Spleen (tissue), 11 donors: ENCODE results near the gene RNF44. TPM values are rescaled to one million over a fixed set of nuclear protein-coding genes. Genes with fewer than 3 reads are reported as not detected.

Experiments
- DNase-seq: peaks from one replicate; pipeline ENCODE4 v3.0.0-alpha.2; 2020
- H3K27ac ChIP-seq, 8 donors: fragments of 200-600 bp; sonication (generic) in 7 of 8; 1 replicate in 4 of 8; 2 replicates in 4 of 8; pipeline versions ENCODE4 v1.5.0 to v1.8.0; 2016 to 2021; ENCODE audit warnings: inconsistent platforms in 4 of 8, mild to moderate bottlenecking in 4 of 8, moderate library complexity in 1 of 8
- H3K27me3 ChIP-seq, 7 donors: fragments of 200-600 bp; sonication (generic) in 6 of 7; replicated peaks in 1 of 7; 1 replicate in 4 of 7; 2 replicates in 3 of 7; pipeline versions ENCODE4 v1.5.0 to v1.8.0; 2016 to 2021; ENCODE audit warnings: inconsistent platforms in 3 of 7, mild to moderate bottlenecking in 1 of 7
- H3K36me3 ChIP-seq, 6 donors: fragments of 200-600 bp; sonication (generic) in 5 of 6; 1 replicate in 4 of 6; 2 replicates in 2 of 6; pipeline versions ENCODE4 v1.5.0 to v1.8.0; 2016 to 2021; ENCODE audit warnings: inconsistent platforms in 2 of 6
- H3K4me1 ChIP-seq, 6 donors: fragments of 200-600 bp; sonication (generic) in 5 of 6; 1 replicate in 3 of 6; 2 replicates in 3 of 6; pipeline versions ENCODE4 v1.5.0 to v1.8.0; 2016 to 2021; ENCODE audit warnings: inconsistent platforms in 3 of 6
- H3K4me3 ChIP-seq, 8 donors: fragments of 200-600 bp; sonication (generic) in 7 of 8; 1 replicate in 4 of 8; 2 replicates in 4 of 8; pipeline versions ENCODE4 v1.5.0 to v1.8.0; 2016 to 2021; ENCODE audit warnings: inconsistent platforms in 4 of 8, mild to moderate bottlenecking in 4 of 8, moderate library complexity in 2 of 8
- H3K9me3 ChIP-seq, 8 donors: fragments of 200-600 bp; sonication (generic) in 7 of 8; 1 replicate in 4 of 8; 2 replicates in 4 of 8; pipeline versions ENCODE4 v1.5.0 to v1.8.0; 2016 to 2021; ENCODE audit warnings: inconsistent platforms in 4 of 8
- POLR2A ChIP-seq, 3 donors: fragments of 450-650 bp; IDR thresholded peaks; one replicate each; pipeline ENCODE4 v1.5.1; 2017; ENCODE audit warnings: antibody characterized with exemption in 3 of 3, mild to moderate bottlenecking in 1 of 3
- POLR2AphosphoS5 ChIP-seq, 3 donors: sonication (generic); formaldehyde crosslinking; IDR thresholded peaks; one replicate each; pipeline ENCODE4 v1.5.1; 2017; ENCODE audit warnings: antibody characterized with exemption in 3 of 3
- WGBS, 5 donors: extraction: QIAGEN DNeasy Blood & Tissue Kit in 3 of 5; methylation state at CpG; one replicate each; pipeline versions ENCODE4 v1.1.5 to v1.1.7; 2013 to 2018; 5-methylcytosine and 5-hydroxymethylcytosine counted together
- intact Hi-C: fragments of 100-400 bp; cut with DNase I; formaldehyde crosslinking; loops from one replicate; pipeline ENCODE4 v1.15.0; 2023; ENCODE audit warnings: low total_unique reads
- polyA plus RNA-seq, 3 donors: library from polyadenylated mRNA; stranded (reverse); fragments of 200-250 nt; gene quantifications; one replicate each; pipeline ENCODE4 v1.2.1, GENCODE V29; 2013
- total RNA-seq, 7 donors: library from RNA; depleted of rRNA in 3 of 7; stranded (reverse); fragments of >200 nt in 3 of 7; fragmentation: NEBNext Ultra II Directional in 4 of 7; extraction: Animal tissue kit (Norgen Biotek cat#: 25700) in 4 of 7; gene quantifications; one replicate each; pipeline versions ENCODE4 v1.1.0 to v1.2.1, GENCODE V29; 2016 to 2021
- TF ChIP-seq, protein P1 (sequence below), 11 experiments: fragments of 200-600 bp in 7 of 11; fragments of 450-650 bp in 4 of 11; sonication (generic) in 4 of 11; IDR thresholded peaks in 8 of 11; conservative IDR thresholded peaks in 3 of 11; 1 replicate in 7 of 11; 2 replicates in 4 of 11; pipeline versions ENCODE4 v1.4.0 to v1.8.0; 2016 to 2021; ENCODE audit warnings: antibody characterized with exemption in 11 of 11, inconsistent platforms in 4 of 11, mild to moderate bottlenecking in 1 of 11
- donor health status: healthy with polysubstance abuse.
- donor health status: DM: no; HTN: no; CAD: no; lungs with moderate emphysema.
- donor health status: DM: no; HTN: no; CAD: no.
- donor health status: Bipolar disorder and iron deficiency.
- donor health status: healthy.
- donor health status: DM: no; HTN: no; CAD: no.
- donor health status: DM: yes; HTN: yes; CAD: no.

RNF44 gene
- total and polyA plus RNA-seq, 10 donors, result 28.0 to 143 (median 103) TPM

DNA sequence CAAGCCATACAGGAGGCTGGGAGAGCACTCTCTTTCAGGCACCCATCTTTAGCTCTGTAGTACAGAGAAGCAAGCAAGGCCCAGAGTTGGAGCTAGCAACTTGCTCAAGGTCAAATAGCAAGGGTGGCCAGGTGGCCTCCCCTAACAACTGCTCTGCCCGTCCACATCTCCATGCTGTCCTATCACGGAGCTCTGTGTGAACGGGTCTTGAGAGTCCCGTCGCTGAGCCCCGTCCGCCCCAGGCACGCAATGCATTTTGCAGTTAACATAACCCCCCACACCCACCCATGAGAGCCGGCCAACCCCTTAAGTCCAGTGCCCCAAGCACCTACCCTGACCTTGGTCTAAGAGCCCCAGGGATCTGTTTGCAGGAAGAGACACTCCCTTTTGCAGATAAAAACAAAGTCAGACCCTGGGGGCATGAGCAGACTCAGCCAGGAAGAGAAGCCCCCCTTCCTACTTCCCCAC lies 1.5 kb downstream of the RNF44 start:
- peak; percentile 87 for DNase-seq
- Histone ChIP-seq H3K27ac (peak overlapping the region; percentile 94 to 100 (median 99)), H3K36me3 (peaks cover 0 to 37% (median 16%) of the 10 kb centered on the region in 6 donors), H3K9me3 (no peaks in the 10 kb centered on the region), H3K27me3 (no peaks in the 10 kb centered on the region), H3K4me1 (peaks cover 53 to 86% (median 81%) of the 10 kb centered on the region in 6 donors), H3K4me3 (peak overlapping the region; percentile 90 to 99 (median 98))
- WGBS, 5 donors, result 0 to 3% (median 1%) methylated on average over 9 of the region's 9 CpGs
- TF ChIP-seq POLR2A (IDR thresholded peaks at IDR 0.05) (no peak), POLR2AphosphoS5 (IDR thresholded peaks at IDR 0.05) (no peak)
- TF ChIP-seq, protein P1, sequence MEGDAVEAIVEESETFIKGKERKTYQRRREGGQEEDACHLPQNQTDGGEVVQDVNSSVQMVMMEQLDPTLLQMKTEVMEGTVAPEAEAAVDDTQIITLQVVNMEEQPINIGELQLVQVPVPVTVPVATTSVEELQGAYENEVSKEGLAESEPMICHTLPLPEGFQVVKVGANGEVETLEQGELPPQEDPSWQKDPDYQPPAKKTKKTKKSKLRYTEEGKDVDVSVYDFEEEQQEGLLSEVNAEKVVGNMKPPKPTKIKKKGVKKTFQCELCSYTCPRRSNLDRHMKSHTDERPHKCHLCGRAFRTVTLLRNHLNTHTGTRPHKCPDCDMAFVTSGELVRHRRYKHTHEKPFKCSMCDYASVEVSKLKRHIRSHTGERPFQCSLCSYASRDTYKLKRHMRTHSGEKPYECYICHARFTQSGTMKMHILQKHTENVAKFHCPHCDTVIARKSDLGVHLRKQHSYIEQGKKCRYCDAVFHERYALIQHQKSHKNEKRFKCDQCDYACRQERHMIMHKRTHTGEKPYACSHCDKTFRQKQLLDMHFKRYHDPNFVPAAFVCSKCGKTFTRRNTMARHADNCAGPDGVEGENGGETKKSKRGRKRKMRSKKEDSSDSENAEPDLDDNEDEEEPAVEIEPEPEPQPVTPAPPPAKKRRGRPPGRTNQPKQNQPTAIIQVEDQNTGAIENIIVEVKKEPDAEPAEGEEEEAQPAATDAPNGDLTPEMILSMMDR (IDR thresholded peaks at IDR 0.05 in 8 of 11, conservative IDR thresholded peaks at IDR 0.05 in 3 of 11), result no peak
- intact Hi-C loops, result loop anchor here (10.0 kb wide), 1 partner anchor 91 kb away; the partner anchor contains the start of gene FAF2

DNA sequence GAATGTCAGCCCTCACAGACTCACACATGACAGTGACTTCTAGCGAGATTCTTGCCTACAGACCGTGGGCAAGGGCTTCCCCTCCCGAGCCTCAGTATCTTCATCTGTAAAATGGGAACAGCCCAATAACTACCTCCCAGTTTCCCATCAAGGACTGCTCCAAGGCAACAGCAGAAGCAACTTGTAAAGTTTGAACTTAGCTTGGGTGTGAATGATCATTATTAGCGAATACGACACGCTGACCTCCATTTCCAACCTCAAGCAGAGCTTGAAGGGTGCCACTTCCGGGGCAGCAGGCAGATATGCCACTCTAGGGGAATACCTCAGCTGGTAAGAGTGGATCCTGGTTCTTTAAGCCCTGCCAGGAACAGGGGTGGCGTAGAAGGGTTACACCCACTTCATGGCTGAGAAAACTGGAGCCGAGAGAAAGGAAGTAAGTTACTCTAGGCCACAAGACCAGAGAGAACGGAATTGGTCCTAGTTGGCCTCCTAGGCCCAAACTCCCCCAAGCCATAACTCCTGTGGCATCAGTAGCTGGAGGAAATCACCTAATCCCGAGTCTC lies 2.0 kb downstream of the RNF44 start:
- H3K36me3 ChIP-seq, result peaks cover 0 to 43% (median 20%) of the 10 kb centered on the region in 6 donors
- TF ChIP-seq, protein P1 (IDR thresholded peaks at IDR 0.05 in 8 of 11, conservative IDR thresholded peaks at IDR 0.05 in 3 of 11), result no peak
- TF ChIP-seq POLR2A (IDR thresholded peaks at IDR 0.05) (peak in 2 of 3 donors; percentile 69 to 72), POLR2AphosphoS5 (IDR thresholded peaks at IDR 0.05) (peak in 2 of 3 donors; percentile 47 to 91)
- peak; percentile 82 for DNase-seq
- H3K27ac ChIP-seq, result peak overlapping the region; percentile 94 to 100 (median 99)
- H3K9me3 ChIP-seq, result no peaks in the 10 kb centered on the region
- intact Hi-C loops, result loop anchor here (10.0 kb wide), 1 partner anchor 90 kb away; the partner anchor contains the start of gene FAF2
- peaks cover 55 to 86% (median 82%) of the 10 kb centered on the region in 6 donors for H3K4me1 ChIP-seq
- WGBS, 5 donors, result 3 to 19% (median 17%) methylated on average over 7 to 11 of the region's 11 CpGs
- no peaks in the 10 kb centered on the region for H3K27me3 ChIP-seq
- peak overlapping the region; percentile 90 to 99 (median 98) for H3K4me3 ChIP-seq

DNA sequence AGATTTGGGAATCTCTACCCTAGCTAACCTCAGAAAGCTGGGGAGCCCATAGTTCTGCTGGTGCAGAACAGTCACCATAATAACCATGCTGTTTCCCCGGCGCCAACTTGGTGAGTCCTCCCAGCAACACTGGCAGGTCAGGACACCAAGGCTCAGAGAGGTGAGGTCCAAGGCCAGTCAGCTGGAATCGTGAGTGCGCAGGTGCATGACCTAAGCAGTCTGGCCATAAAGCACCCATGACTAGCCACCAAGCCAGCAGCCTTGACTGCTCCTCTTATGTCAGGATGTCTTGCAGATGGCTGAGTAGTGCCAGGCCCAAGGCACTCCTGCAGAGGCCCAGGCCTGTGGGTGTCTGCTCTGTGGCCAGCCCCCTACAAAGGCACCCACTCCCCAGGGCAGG lies 2.6 kb downstream of the RNF44 start:
- Histone ChIP-seq H3K36me3 (peaks cover 0 to 48% (median 21%) of the 10 kb centered on the region in 6 donors), H3K27me3 (no peaks in the 10 kb centered on the region), H3K4me3 (peak overlapping the region; percentile 90 to 99 (median 98)), H3K4me1 (peaks cover 56 to 86% (median 83%) of the 10 kb centered on the region in 6 donors), H3K9me3 (no peaks in the 10 kb centered on the region), H3K27ac (peak overlapping the region; percentile 94 to 100 (median 99))
- WGBS, 5 donors, result 29 to 57% (median 46%) methylated on average over 4 of the region's 4 CpGs; no CpG with 5 or more reads in 1 of the 5 donors
- intact Hi-C loops, result loop anchor here (10.0 kb wide), 1 partner anchor 90 kb away; the partner anchor contains the start of gene FAF2
- TF ChIP-seq POLR2AphosphoS5 (IDR thresholded peaks at IDR 0.05) (no peak), POLR2A (IDR thresholded peaks at IDR 0.05) (no peak)
- TF ChIP-seq, protein P1 (IDR thresholded peaks at IDR 0.05 in 8 of 11, conservative IDR thresholded peaks at IDR 0.05 in 3 of 11), result no peak
- peak; percentile 81 for DNase-seq
